GM12878 (cell line): ENCODE results near the gene AURKAIP1. TPM values are rescaled to one million over a fixed set of nuclear protein-coding genes. Genes with fewer than 3 reads are reported as not detected.

Experiments used
- BMI1 ChIP-seq: fragments of 450-650 bp; IDR thresholded peaks from 2 replicates; pipeline ENCODE4 v1.6.1; 2016; ENCODE audit warnings: mild to moderate bottlenecking, moderate library complexity, borderline replicate concordance
- CEBPB ChIP-seq, 2 experiments: fragments of 150-350 bp in 1 of 2; IDR thresholded peaks; 2 replicates each; pipeline ENCODE4 v1.6.1; 2012 to 2014; ENCODE audit warnings: low read depth in 2 of 2, low read length in 2 of 2, borderline replicate concordance in 1 of 2, inconsistent platforms in 1 of 2
- CHD4 ChIP-seq: fragments of 200-600 bp; sonication (generic); IDR thresholded peaks from 2 replicates; pipeline ENCODE4 v1.6.1; 2016; ENCODE audit warnings: mild to moderate bottlenecking
- CREB1 ChIP-seq: IDR thresholded peaks from 2 replicates; pipeline ENCODE4 v1.6.1; 2012; ENCODE audit warnings: low read depth, mild to moderate bottlenecking, inconsistent platforms
- DPF2 ChIP-seq: fragments of 450-650 bp; IDR thresholded peaks from 2 replicates; pipeline ENCODE4 v1.6.1; 2017; ENCODE audit warnings: mild to moderate bottlenecking
- IKZF2 ChIP-seq, 2 experiments: fragments of 450-650 bp; IDR thresholded peaks; 2 replicates each; pipeline ENCODE4 v1.6.1; 2017; ENCODE audit warnings: mild to moderate bottlenecking in 2 of 2, moderate library complexity in 2 of 2
- KLF5 ChIP-seq: fragments of 450-650 bp; IDR thresholded peaks from 2 replicates; pipeline ENCODE4 v1.6.1; 2014; ENCODE audit warnings: mild to moderate bottlenecking; ENCODE audit not compliant: partially characterized antibody
- MEF2B ChIP-seq: fragments of 450-650 bp; IDR thresholded peaks from 2 replicates; pipeline ENCODE4 v1.6.1; 2018; ENCODE audit warnings: mild to moderate bottlenecking, moderate library complexity; ENCODE audit not compliant: partially characterized antibody, poor library complexity, severe bottlenecking
- PML ChIP-seq: IDR thresholded peaks from 2 replicates; pipeline ENCODE4 v1.6.1; 2012; ENCODE audit warnings: low read length, inconsistent platforms
- POLR2A ChIP-seq: IDR thresholded peaks from 2 replicates; pipeline ENCODE4 v1.6.1; 2011; ENCODE audit warnings: low read depth, mild to moderate bottlenecking, low read length
- RAD21 ChIP-seq: IDR thresholded peaks from 2 replicates; pipeline ENCODE4 v1.6.1; 2011; ENCODE audit warnings: mild to moderate bottlenecking, low read depth, low read length, moderate library complexity; ENCODE audit not compliant: insufficient read depth
- RBBP5 ChIP-seq: fragments of 200-600 bp; sonication (generic); conservative IDR thresholded peaks from 2 replicates; pipeline ENCODE4 v1.6.1; 2016
- RELA ChIP-seq: fragments of 450-650 bp; IDR thresholded peaks from 2 replicates; pipeline ENCODE4 v1.8.0; 2014; ENCODE audit warnings: borderline replicate concordance; ENCODE audit not compliant: partially characterized antibody
- SIN3A ChIP-seq: IDR thresholded peaks from 2 replicates; pipeline ENCODE4 v1.6.1; 2012; ENCODE audit warnings: low read depth, low read length, improper control_type of control experiment
- SMAD5 ChIP-seq: IDR thresholded peaks from 2 replicates; pipeline ENCODE4 v1.6.1; 2016; ENCODE audit warnings: antibody characterized with exemption, low read depth
- SMARCA5 ChIP-seq: fragments of 450-650 bp; IDR thresholded peaks from 2 replicates; pipeline ENCODE4 v1.6.1; 2017; ENCODE audit warnings: mild to moderate bottlenecking
- SREBF1 ChIP-seq: IDR thresholded peaks from 2 replicates; pipeline ENCODE4 v1.6.1; 2012; ENCODE audit warnings: mild to moderate bottlenecking, low read length
- TARDBP ChIP-seq: IDR thresholded peaks from 2 replicates; pipeline ENCODE4 v1.6.1; 2016; ENCODE audit warnings: borderline replicate concordance
- TCF12 ChIP-seq: IDR thresholded peaks from 2 replicates; pipeline ENCODE4 v1.6.1; 2011; ENCODE audit warnings: low read depth, mild to moderate bottlenecking, low read length
- WRNIP1 ChIP-seq: IDR thresholded peaks from 2 replicates; pipeline ENCODE4 v1.6.1; 2011; ENCODE audit warnings: low read depth, low read length, improper control_type of control experiment, borderline replicate concordance
- ZBED1 ChIP-seq: IDR thresholded peaks from 2 replicates; pipeline ENCODE4 v1.6.1; 2016; ENCODE audit warnings: borderline replicate concordance
- polyA plus RNA-seq, 11 experiments: library from polyadenylated mRNA; depleted of rRNA in 4 of 11; unstranded in 6 of 11; stranded (reverse) in 5 of 11; fragments of >200 nt; fragmentation: Nextera tagmentation in 4 of 11; fragmentation: Illumina TruSeq in 1 of 11; extraction: Ambion mirVana in 4 of 11; extraction: Trizol in 1 of 11; gene quantifications; 1 replicate in 1 of 11; 2 replicates in 10 of 11; pipeline versions ENCODE4 v1.2.1 to v1.2.3, GENCODE V29; 2011 to 2016; ENCODE audit warnings: inconsistent platforms in 2 of 11, missing spikeins in 2 of 11, low read depth in 1 of 11
- total RNA-seq, 4 experiments: library from RNA; depleted of rRNA in 3 of 4; stranded (reverse); fragments of >200 nt in 3 of 4; fragmentation: Illumina TruSeq in 1 of 4; extraction: Trizol in 1 of 4; gene quantifications; 2 replicates each; pipeline versions ENCODE4 v1.2.1 to v1.2.3, GENCODE V29; 2013 to 2021
- TF ChIP-seq, protein P1 (sequence below): IDR thresholded peaks from 2 replicates; pipeline ENCODE4 v1.6.1; 2012; ENCODE audit warnings: mild to moderate bottlenecking, low read depth, low read length
- TF ChIP-seq, protein P2 (sequence below): IDR thresholded peaks from 2 replicates; pipeline ENCODE4 v1.6.1; 2012; ENCODE audit warnings: low read depth, low read length, improper control_type of control experiment
- TF ChIP-seq, protein P3 (sequence below): fragments of 450-650 bp; IDR thresholded peaks from 2 replicates; pipeline ENCODE4 v1.6.1; 2016; ENCODE audit warnings: mild to moderate bottlenecking

Gene AURKAIP1
- total and polyA plus RNA-seq, 10 of the 15 experiments (the other 5 are each of a cell fraction or from before 2014, with no cell fraction given) = 6.5 to 366 (median 120) TPM

DNA sequence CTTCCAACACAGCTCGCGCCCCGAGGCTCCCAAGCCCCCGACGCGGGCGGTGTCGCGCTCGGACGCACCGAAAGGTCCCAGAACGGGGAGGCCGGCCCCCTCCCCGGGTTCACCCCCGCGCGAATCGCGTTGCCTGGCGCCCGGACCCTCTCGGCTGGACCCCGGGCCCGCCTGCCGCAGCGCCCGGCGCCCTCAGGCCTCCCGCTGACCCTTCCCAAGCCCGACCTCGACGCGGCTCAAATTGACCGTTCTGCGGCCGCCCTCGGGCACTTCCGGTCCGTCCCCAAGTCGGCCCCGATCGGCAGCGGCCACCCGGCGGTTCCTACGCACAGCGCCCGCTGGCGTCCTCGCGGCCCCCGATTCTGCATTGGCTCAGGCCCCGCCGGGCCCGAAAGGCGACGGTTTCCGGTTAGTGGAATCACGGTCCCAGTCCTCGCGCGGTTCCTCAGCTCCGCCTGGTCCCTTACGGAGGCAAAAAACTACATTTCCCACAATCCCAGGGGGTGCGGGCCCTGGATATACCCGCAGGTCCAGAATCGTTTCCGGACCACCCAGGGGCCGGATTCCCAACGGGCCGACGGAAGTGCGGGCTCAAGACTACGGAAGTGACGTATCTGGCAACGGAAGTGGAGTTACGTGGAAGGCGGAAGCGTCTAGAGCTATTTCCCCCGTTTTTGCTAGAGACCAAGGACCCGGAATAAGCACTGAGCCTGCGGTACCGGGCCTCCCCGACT lies at the start of gene AURKAIP1 (continued):
- TF ChIP-seq BMI1 (no peak), RBBP5 (peak; percentile 90; the same call in 1 of the 2 replicates), WRNIP1 (0 out of 2 replicates have a peak, but pooled peaks have one; percentile 35), RAD21 (no peak), CREB1 (peak; percentile 94), IKZF2 (IDR thresholded peaks at IDR 0.05) (peak in 1 of 2 experiments; percentile 64; a peak in 2 of 4 replicates), ZBED1 (no peak), SREBF1 (peak; percentile 86), KLF5 (peak; percentile 92), SIN3A (peak; percentile 88; the same call in 1 of the 2 replicates), CHD4 (no peak), CEBPB (IDR thresholded peaks at IDR 0.05; ENCODE audit: borderline replicate concordance in 1 of 2, low read depth in 2 of 2, low read length in 2 of 2) (no peak), POLR2A (peak; percentile 86), TCF12 (no peak), RELA (peak; percentile 94), SMAD5 (no peak; the same call in 1 of the 2 replicates), MEF2B (peak; percentile 47), SMARCA5 (peak; percentile 99), DPF2 (peak; percentile 81), TARDBP (peak; percentile 82), PML (peak; percentile 89)
- TF ChIP-seq, protein P1, sequence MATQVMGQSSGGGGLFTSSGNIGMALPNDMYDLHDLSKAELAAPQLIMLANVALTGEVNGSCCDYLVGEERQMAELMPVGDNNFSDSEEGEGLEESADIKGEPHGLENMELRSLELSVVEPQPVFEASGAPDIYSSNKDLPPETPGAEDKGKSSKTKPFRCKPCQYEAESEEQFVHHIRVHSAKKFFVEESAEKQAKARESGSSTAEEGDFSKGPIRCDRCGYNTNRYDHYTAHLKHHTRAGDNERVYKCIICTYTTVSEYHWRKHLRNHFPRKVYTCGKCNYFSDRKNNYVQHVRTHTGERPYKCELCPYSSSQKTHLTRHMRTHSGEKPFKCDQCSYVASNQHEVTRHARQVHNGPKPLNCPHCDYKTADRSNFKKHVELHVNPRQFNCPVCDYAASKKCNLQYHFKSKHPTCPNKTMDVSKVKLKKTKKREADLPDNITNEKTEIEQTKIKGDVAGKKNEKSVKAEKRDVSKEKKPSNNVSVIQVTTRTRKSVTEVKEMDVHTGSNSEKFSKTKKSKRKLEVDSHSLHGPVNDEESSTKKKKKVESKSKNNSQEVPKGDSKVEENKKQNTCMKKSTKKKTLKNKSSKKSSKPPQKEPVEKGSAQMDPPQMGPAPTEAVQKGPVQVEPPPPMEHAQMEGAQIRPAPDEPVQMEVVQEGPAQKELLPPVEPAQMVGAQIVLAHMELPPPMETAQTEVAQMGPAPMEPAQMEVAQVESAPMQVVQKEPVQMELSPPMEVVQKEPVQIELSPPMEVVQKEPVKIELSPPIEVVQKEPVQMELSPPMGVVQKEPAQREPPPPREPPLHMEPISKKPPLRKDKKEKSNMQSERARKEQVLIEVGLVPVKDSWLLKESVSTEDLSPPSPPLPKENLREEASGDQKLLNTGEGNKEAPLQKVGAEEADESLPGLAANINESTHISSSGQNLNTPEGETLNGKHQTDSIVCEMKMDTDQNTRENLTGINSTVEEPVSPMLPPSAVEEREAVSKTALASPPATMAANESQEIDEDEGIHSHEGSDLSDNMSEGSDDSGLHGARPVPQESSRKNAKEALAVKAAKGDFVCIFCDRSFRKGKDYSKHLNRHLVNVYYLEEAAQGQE = no peak
- TF ChIP-seq, protein P2, sequence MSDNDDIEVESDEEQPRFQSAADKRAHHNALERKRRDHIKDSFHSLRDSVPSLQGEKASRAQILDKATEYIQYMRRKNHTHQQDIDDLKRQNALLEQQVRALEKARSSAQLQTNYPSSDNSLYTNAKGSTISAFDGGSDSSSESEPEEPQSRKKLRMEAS = no peak
- TF ChIP-seq, protein P3, sequence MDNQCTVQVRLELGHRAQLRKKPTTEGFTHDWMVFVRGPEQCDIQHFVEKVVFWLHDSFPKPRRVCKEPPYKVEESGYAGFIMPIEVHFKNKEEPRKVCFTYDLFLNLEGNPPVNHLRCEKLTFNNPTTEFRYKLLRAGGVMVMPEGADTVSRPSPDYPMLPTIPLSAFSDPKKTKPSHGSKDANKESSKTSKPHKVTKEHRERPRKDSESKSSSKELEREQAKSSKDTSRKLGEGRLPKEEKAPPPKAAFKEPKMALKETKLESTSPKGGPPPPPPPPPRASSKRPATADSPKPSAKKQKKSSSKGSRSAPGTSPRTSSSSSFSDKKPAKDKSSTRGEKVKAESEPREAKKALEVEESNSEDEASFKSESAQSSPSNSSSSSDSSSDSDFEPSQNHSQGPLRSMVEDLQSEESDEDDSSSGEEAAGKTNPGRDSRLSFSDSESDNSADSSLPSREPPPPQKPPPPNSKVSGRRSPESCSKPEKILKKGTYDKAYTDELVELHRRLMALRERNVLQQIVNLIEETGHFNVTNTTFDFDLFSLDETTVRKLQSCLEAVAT = no peak
